Globus pallidus (tissue), 1 donor: ENCODE results near the gene OVCA2.

Source experiments
- DNase-seq: peaks from one replicate; pipeline ENCODE4 v3.0.0-alpha.2; 2015; ENCODE audit warnings: low spot score

The OVCA2 gene

DNA sequence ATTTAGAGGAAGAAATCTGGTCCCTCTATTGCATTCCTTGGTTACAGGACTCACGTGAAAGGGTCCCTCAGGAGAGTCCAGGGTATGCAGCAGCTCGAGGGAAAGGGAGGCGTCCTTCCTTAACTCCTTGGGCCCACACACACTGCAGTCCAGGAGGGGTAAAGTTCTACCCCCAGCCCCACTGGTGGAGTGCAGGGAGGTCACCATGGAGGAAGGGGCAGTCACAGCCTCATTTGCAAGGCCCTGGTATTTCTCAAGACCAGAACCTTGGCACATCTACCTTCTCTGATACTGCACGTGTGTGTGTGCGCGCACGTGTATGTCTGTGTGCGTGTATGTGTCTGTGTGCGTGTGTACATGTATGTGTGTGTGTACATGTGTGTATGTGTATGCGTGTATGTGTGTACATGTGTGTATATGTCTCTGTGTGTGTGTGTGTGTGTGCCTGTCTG is 24.2 kb downstream of the OVCA2 start:
- DNase-seq: no peak

DNA sequence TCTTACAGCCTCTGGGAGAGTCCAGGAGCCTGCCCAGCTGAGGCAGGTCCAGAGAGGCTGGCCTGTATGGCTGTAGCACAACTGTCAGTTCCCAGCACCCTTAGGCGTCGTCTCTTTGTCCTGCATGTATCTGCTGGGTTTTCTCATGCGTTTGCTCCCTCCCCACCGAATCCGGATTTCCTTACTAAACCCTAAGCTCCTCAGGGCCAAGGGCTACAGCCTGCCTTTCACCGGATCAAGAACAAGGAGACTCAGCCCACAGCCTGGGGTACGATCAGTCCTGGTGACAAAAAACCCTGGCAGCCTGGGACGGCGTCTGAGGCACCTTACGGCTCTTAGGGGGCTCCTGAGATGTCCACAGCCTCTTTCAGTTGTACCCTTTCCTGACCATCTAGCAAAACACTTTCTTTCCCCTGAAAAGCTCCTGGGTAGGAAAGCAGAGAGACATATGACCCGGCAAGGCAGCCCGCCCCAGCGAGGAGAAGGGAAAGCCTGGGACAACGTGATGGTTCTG is 25.3 kb downstream of the OVCA2 start:
- no peak for DNase-seq

DNA sequence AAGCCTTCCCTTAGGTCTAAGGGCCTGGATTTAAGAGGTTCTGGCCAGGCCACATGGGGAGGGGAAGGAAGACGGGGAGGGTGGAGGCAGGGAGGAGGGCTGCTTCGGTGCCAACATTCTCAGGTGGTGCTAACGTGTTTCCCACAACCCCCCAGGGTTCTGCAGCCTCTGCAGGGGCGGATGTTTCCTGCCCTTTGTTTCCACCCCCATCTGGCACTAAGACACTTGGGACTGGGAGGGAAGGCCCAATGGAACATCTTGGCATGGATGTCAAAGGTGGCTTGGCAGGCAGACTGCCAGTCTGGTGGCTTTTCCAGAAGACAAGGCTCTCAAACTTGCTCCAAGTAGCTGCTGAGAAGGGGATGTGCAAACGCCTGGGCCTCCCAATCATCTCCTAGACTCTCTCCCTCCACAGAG is 25.8 kb downstream of the OVCA2 start:
- no peak for DNase-seq

DNA sequence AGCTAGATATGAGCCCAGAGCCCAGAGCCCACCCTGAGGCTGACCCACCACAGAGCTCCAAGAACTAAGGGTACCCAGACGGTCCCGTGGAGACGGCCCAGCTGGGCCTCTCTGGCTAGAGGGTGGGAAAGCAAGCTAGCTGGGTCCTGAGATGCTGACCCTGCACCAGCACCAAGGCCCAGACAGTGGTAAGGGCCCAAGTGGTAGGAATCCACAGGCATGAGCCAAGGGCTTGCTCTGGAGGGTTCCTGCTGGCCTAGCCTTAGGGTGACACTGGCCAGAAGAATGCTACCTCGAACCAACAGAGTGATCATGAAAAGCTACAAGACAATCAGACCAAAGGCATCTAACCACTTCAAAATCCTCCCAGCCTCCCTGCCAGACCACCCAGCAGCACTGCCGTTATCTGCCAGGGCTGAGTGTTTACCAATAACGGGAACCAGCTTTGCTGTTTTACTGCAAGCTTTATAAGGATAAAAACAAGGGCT is 26.3 kb downstream of the OVCA2 start:
- no peak for DNase-seq

DNA sequence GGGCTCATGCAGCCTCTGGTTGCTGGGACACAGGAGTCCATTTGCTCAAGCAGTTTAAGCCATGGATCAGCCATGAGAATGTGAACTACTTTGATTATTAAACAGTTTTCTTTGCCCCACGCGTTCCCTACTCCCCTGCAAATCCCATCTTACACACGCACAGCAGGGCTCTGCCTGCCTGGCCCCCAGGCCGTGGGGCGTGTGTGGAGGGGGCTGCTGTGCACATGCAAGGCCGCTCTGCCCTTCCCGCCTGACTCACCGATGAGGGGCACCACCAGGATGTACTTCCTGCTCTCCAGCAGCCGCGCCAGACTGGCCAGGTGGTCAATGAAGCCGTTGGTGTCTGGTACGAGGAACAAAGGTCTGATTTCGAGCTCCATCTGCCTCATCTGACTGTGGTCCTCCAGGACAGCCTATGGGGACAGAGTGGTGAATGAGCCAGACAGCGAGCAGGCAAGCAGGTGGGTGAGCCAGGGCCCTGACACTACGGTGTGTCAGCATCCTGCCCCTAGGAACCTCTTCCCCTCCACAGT is 26.8 kb downstream of the OVCA2 start:
- DNase-seq: no peak

DNA sequence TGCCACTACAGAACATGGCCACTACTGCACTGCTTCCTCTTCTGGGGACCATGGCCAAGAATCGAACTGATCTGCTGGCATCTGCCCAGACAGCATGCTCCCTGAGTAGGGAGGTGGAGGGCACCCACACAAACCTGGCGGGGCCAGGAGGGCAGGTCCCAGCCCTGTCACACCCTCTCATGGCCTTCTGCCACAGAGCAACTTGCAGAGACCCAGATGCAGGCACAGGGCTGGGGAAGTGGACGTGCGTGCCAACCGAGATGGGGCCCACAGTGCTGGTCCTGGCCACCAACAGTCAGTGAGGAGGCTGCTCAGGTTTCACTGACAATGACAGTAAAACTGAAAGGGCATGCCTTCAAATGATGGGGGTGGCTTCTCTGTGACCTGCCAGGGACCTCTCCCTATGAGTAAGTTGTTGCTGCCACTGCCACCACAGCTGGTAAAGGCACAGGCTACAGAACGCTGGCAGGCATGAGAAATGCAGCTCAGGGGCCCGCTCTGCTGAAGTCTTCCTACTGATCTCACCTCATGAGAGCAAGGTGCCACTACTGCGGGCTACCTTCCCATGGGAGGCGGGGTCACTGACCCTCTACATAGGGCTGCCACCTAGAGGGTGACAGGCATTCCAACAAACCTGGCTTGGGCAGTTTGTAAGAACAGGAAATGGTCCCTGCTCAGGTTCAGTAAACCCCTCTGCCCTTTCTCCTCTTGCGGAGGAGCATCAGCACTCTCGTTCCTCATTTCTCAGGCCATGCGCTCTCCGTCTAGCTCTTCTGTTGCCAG is 28.6 kb downstream of the OVCA2 start:
- DNase-seq: no peak

DNA sequence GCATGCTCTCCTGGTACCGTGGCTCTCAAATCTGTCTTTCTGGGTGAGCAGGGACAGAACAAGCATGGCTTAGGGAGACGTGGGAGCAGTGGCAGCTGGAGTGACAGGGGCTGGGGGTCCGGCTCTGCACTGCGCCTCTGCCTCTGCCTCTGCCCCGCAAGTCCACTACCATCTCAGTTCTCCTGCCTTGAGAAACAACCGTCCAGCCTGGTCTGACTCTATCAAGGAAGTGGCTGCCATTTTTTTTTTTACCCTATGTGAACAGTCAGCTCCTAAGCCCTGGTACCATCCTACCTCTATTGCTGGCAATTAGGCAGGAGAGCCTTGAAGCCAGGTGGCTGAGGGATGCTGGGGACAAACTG is 29.2 kb downstream of the OVCA2 start:
- no peak for DNase-seq

DNA sequence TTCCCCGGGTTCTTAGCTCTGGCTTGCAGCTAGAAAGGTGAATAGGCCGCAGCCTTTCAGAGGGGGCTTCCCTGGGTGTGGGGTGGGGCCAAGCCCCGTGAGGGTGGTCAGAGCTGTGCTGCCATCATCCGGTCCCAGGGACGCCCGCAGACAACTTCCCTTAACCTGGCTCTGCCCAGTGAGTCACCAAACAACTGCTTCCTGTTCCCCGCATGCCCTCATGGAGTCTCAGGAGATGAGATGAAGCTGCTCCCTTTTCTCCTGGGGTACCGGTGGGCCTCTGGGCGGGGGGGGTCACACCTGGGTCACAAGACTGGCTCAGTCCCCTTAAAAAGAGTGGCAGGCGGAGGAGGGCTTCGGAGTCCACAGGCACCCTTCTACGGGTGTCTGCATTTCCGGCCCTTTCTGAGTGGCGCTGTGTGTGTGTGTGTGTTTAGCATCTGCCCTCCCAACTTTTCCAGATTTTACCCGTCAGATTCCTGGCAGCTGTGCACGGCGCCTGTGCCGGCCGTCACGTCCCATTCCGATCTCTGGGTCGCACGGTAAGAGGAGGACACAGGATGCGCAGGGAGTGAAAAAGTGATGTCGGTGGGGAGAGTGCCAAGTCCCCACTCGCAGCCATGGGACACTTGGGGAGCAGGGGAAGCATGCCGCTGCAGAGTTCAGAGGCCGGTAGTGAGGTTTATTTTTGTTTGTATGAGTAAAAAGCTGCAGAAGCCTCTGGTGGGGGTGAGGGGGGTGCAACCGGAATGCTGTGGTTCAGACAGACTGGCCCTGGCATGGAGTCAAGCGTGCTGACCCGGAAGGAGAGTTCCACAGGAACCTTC is 29.8 kb downstream of the OVCA2 start:
- DNase-seq: no peak

DNA sequence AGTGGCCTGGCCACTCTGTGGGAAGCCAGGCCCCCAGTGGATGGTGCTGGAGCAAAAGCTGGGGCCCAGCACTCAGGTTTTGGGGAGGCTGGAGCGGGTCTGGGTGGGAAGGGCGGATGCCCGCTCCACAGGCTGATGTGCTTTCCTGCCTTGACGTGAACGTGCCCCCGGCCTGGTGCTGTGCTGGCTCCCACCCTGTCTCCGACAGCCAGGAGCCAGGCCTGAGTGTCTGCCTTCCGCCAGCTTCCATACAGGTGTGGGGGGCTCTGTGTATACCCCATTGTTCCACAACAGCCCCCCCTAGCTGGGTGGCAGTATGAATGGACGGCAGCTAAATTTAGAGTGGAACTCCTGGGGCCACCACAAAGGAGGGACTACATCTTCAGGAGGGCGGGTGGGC is 33.1 kb downstream of the OVCA2 start:
- DNase-seq: no peak

DNA sequence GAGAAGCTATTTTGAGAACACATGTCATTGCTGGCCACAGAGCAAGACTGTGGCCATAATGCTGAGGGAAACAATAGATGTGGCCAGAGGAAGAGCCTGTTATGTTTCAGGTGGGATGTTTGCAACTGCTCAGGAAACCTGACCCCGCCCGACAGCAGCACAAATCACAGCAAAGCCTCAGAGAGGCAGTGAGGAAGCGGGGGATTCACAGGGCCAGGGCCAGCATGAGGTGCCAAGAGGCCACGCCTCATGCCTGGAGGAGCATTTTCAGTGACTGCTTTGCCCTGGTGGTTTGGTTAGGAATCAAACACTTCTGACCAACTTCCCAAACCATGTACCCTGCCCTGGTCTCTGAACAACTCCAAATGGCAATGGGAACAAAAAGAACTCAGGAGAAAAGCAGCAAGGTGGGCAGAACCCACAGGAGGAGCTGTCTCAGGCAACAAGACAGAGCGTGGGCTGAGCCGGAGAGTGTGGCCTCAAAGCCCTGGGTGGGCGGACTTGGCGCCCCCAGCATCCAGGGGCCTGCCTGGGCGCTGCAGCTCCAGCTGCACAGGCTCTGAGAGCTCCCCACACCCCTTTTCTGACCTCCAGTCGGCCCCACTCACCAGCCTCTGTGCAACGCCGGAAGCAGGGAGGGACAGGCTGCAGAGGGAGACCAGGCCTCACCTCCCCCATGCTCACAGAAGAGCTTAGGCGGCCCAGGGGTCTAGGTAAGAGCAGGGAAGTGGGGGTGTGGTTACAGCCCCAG is 33.7 kb downstream of the OVCA2 start:
- DNase-seq: no peak

DNA sequence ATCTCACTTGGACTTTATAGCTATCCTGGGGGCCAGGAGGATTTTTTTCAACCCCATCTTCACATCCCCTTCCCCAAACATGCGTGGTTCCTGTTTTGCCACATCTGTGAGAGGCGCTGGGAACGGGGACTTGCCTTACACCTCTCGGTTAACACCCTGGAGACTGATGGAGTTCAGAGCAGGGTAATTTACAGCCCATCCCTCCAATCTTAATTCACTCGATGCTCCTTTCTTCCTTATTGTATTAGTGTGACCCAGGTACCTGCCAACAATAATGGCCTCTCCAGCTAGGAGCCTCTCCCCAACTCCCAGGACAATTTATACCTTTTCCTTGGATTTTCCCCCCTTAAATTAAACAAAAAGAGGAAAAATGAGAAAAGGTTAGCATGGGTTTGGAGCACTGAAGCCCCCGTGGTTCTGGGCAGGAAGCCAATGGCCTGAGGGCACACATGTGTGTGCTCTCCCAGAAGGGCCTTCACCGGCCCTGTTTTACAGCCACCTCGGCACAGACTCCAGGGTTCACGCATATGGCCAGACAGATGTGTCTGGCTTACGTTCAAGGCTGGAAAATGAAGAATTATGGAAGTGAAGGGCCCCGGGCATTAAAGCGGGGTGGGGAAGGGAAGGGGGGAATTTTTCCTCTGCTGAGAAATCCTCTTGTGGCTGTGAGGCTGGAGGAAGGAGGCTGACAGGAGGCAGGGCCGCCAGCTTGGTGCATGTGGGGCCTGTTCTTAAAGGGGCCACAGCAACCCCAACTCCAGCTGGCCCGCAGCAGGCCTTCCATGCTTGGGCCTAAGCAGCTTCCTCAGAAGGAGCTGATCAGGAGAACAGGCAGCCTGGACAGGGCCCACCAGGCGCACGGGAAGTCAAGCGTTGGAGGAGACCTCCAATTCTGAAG is 34.5 kb downstream of the OVCA2 start:
- DNase-seq: no peak

DNA sequence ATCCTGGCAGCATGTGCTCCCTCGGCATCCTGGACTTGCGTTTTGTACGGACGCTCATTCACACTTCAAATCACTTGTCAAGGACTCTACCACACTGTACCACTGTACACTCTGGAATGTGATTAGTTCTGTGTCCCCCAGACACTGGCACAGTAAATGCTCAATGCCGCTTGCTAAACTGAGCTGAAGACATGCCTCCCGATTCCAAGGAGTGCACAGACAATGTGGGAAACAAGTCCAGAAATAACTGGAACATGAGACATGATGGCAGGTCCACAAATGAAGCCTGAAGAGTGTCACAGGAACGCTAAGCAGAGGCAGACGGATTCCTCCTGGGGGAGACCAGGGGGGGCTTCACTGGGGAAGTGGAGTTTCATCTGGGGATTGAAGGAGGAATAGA is 35.2 kb downstream of the OVCA2 start:
- DNase-seq: no peak

DNA sequence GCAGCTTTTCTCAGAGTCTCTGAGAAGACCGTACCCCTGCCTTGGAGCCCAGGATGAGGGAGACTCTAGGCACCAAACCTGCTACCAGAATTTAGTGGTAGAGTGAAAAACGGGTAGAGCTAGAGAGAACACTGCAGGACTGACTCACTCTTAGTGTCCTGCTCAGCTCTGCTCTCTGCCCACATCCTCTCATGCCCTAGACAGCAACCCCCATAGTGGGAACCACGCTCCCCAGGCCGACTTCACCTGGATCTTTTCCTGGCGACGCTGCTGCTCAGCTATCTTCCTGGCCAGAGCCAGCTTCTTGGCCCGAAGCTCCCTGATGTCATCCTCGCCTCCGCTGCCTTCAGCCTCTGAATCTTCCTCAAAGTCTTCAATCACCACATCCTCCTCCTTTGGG is 39.7 kb downstream of the OVCA2 start:
- no peak for DNase-seq

DNA sequence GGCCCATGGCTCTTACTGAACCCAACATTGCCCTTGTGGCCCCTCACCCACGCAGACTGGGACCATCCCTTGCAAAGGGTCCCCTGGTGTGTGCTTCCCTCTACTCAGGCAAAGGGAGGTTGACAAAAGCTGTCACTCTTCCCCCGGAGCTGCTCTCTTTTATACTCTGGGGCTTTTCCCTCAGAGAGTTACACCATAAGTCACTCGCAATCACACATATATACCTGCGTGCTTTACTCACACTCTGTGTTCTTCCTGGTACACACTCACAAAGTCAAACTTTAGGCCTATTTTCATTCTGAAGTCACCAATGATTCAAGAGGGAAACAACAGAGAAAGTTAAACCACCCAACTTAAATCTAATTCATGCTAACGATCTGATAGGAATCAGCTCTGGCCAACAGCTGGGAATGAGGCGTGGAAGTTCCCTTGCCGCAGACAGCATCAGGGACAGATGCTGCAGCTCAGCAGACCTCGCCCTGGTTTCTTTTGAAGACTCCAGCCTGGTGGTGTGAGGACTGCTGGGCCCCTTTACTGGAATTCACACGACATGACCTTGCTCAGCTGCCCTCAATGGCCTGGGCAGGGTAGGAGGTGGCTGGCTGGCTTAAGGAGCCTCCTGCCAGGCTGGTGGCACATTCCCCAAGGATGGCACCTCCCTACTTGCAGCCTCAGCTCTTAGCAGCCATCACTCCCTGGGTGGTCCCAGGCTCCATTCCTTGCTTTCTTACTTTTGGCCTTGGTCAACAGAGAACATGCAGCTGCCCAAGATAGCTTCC is 40.4 kb downstream of the OVCA2 start:
- no peak for DNase-seq

DNA sequence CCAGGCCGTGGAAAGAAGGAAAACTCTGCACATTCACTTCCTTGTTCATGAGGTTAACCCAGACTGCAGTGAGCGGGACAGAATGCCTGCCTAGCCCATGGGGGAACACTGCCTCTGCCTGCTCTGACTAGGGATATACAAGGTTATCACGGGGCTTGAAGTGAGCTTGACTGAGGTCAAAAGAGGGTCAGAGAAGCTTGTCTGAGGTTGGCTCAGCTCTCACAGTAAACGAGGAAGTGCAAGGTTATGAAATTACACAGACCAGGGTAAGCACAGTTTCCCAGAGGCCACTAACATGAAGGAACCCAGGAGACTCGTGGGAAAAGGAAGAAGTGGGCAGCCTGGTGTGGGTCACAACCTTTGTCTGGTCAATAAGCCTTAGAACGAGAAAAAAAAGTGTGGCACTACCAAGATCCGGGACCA is 41.8 kb downstream of the OVCA2 start:
- peak; percentile 59 for DNase-seq

DNA sequence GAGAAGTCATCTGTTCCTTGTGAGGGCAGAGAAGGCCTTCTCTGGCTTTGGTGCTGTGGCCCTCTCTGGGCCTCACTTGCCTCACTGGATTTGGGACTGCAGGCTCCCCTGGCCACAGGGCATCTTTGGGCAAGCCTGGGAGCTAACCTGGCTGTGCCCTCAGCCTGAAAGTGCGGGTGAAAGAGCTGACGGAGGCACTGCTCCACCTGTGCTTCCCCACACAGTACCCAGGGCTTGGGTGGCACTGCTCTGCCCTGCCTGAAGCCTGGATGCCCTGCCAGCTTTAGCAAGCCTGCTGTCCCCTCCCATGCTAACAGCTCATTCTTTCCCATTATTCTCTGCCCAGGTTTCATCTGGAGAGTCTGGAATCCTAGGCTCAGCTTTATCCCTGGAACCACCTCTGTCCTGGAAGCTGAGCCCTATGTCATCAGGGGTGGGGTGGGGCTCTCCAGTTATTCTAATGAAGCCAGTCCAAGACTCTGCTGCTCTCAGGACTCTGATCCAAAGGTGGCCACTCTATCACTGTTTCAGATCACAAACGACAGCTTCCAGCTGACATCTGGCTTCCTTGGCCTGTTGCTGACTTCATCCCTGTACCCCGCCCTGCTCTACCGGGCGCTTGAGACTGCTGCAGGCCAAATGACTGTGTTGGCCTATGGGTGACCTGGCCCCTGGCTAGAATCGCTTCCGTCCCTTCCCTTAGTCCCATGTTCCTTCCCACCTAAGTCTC is 42.4 kb downstream of the OVCA2 start:
- no peak for DNase-seq

DNA sequence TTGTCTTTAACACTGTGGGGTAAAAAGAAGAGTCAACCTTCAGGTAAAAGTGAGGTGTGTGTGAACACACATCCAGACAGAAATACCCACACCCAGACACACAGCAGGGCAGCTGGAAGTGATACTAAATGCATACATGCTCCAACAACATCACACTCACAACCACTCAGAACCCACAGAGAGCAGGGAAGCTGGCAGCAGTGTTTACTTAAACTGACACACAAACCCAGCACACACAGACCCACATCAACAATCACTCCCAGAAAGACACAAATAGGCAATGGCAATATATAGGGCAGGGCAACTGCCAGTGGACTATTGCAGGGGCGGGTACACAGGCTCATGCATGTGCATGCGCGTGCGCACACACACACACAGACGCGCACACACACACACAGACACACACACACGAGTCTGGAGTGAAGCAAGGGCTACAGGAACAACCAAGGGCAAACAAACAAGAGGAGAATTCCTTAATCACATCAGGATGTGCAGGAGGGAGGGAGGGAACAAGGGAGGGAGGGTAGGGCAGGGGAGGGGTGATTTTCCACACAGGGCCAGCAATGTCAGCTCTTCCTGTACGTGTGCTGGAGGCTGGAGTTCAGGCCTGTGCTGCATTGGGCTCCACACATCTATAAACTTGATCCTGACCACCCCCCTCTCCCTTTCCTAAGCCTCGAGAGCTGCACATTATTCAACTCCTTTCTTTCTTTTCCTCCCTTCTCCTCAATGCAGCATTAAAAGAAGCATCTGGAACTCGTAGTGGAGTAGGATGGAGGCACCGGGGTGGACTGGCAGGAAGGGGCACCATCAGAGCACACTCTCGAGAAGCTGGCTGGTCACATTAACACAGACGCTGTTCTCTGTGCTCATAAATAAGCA is 43.2 kb downstream of the OVCA2 start:
- no peak for DNase-seq

DNA sequence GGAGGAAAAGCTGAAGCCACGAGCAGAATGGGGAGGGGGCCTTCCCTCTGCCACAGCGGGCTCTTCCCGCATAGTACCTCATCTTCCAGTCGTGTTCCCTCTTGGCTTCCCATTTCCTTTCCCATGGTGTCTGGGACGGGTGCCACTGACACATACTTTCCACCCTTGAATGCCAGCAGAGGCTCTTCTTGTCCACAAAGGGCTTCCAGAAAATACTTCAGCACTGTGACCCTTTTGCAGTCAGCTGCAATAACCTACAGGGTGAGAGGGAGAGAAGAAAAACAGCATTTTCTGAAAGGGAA is 43.8 kb downstream of the OVCA2 start:
- DNase-seq: no peak

DNA sequence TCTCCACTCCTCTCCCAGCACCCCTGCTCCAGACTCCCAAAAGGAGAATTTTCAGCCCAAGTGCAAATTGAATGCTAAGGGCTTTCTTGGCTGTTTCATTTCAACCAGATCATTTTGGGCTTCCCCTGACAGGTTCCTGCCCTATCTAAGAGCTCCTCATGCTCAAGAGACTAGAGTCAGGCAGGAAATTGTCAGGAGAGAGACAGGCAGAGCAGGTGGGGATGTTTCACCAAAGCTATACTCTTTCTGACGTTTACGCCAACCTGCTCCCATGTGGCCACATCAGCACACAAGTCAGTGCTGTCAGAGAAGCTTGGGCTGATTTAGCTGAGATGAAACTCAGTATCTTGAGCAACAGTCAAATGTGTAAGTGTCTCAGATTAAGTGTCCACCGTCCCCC is 44.5 kb downstream of the OVCA2 start:
- no peak for DNase-seq
